Skeletal muscle satellite cell (primary cell): ENCODE measurements around the gene RBMS1.

Experiments used
- H3K27me3 ChIP-seq: 2 replicates; pipeline ENCODE4 v1.7.0; 2013; ENCODE audit warnings: low read length; ENCODE audit not compliant: control insufficient read depth, insufficient read depth
- H3K36me3 ChIP-seq: 2 replicates; pipeline ENCODE4 v1.7.0; 2013; ENCODE audit warnings: mild to moderate bottlenecking, control low read depth, low read length; ENCODE audit not compliant: insufficient read depth
- H3K4me1 ChIP-seq: 2 replicates; pipeline ENCODE4 v1.7.0; 2013; ENCODE audit warnings: low read length; ENCODE audit not compliant: control insufficient read depth, insufficient read depth
- H3K4me2 ChIP-seq: 2 replicates; pipeline ENCODE4 v1.7.0; 2013; ENCODE audit warnings: mild to moderate bottlenecking, low read length
- H3K4me3 ChIP-seq: 2 replicates; pipeline ENCODE4 v1.7.0; 2013; ENCODE audit warnings: low read length
- H3K9ac ChIP-seq: 2 replicates; pipeline ENCODE4 v1.7.0; 2013; ENCODE audit warnings: mild to moderate bottlenecking, low read depth, low read length, moderate library complexity
- H3K9me3 ChIP-seq: replicated peaks from 2 replicates; pipeline ENCODE4 v1.7.0; 2013; ENCODE audit warnings: mild to moderate bottlenecking, control low read depth, low read length

The RBMS1 gene

GRCh38 chr2:160465406-160465805 is 28.2 kb downstream of the RBMS1 start:
- Histone ChIP-seq H3K9me3 (no peaks in the 10 kb centered on the region), H3K4me3 (no peak overlapping the region), H3K4me2 (no peak overlapping the region), H3K36me3 (no peaks in the 10 kb centered on the region), H3K27me3 (no peaks in the 10 kb centered on the region), H3K9ac (no peak overlapping the region), H3K4me1 (peaks cover 21% of the 10 kb centered on the region)

- H3K4me1 ChIP-seq = peaks cover 21% of the 10 kb centered on the region
- no peaks in the 10 kb centered on the region for H3K9me3 ChIP-seq
- no peak overlapping the region for H3K9ac ChIP-seq
- no peaks in the 10 kb centered on the region for H3K27me3 ChIP-seq
- no peaks in the 10 kb centered on the region for H3K36me3 ChIP-seq
- H3K4me2 ChIP-seq = no peak overlapping the region
- no peak overlapping the region for H3K4me3 ChIP-seq
Measured at GRCh38 chr2:160465002-160465401, 28.6 kb downstream of the RBMS1 start.

GRCh38 chr2:160464017-160464416 is 29.6 kb downstream of the RBMS1 start:
- H3K9ac ChIP-seq = no peak overlapping the region
- peaks cover 12% of the 10 kb centered on the region for H3K4me1 ChIP-seq
- no peak overlapping the region for H3K4me3 ChIP-seq
- no peaks in the 10 kb centered on the region for H3K9me3 ChIP-seq
- no peaks in the 10 kb centered on the region for H3K36me3 ChIP-seq
- H3K27me3 ChIP-seq = no peaks in the 10 kb centered on the region
- H3K4me2 ChIP-seq = no peak overlapping the region

- Histone ChIP-seq H3K4me1 (peaks cover 12% of the 10 kb centered on the region), H3K9ac (no peak overlapping the region), H3K9me3 (no peaks in the 10 kb centered on the region), H3K4me3 (no peak overlapping the region), H3K36me3 (no peaks in the 10 kb centered on the region), H3K27me3 (no peaks in the 10 kb centered on the region), H3K4me2 (no peak overlapping the region)
Measured at GRCh38 chr2:160463245-160463644, 30.4 kb downstream of the RBMS1 start.

- Histone ChIP-seq H3K9ac (no peak overlapping the region), H3K4me2 (no peak overlapping the region), H3K4me1 (peaks cover 11% of the 10 kb centered on the region), H3K9me3 (no peaks in the 10 kb centered on the region), H3K4me3 (no peak overlapping the region), H3K36me3 (no peaks in the 10 kb centered on the region), H3K27me3 (no peaks in the 10 kb centered on the region)
Measured at GRCh38 chr2:160460333-160460731, 33.3 kb downstream of the RBMS1 start.

- no peak overlapping the region for H3K4me2 ChIP-seq
- H3K9me3 ChIP-seq = no peaks in the 10 kb centered on the region
- no peaks in the 10 kb centered on the region for H3K27me3 ChIP-seq
- H3K9ac ChIP-seq = no peak overlapping the region
- no peak overlapping the region for H3K4me3 ChIP-seq
- peaks cover 7% of the 10 kb centered on the region for H3K4me1 ChIP-seq
- no peaks in the 10 kb centered on the region for H3K36me3 ChIP-seq
Measured at GRCh38 chr2:160459538-160460332, 33.9 kb downstream of the RBMS1 start.

- H3K9me3 ChIP-seq = no peaks in the 10 kb centered on the region
- no peak overlapping the region for H3K4me3 ChIP-seq
- no peak overlapping the region for H3K4me2 ChIP-seq
- H3K27me3 ChIP-seq = no peaks in the 10 kb centered on the region
- H3K9ac ChIP-seq = no peak overlapping the region
- H3K36me3 ChIP-seq = no peaks in the 10 kb centered on the region
- peaks cover 4% of the 10 kb centered on the region for H3K4me1 ChIP-seq
Measured at GRCh38 chr2:160458718-160459453, 34.7 kb downstream of the RBMS1 start.

- Histone ChIP-seq H3K4me1 (peaks cover 4% of the 10 kb centered on the region), H3K4me2 (no peak overlapping the region), H3K36me3 (no peaks in the 10 kb centered on the region), H3K27me3 (no peaks in the 10 kb centered on the region), H3K9ac (no peak overlapping the region), H3K4me3 (no peak overlapping the region), H3K9me3 (no peaks in the 10 kb centered on the region)
Measured at GRCh38 chr2:160457588-160457987, 36.0 kb downstream of the RBMS1 start.

GRCh38 chr2:160454070-160454797 is 39.4 kb downstream of the RBMS1 start:
- H3K9me3 ChIP-seq = no peaks in the 10 kb centered on the region
- H3K4me2 ChIP-seq = no peak overlapping the region
- H3K4me3 ChIP-seq = no peak overlapping the region
- no peaks in the 10 kb centered on the region for H3K27me3 ChIP-seq
- H3K9ac ChIP-seq = no peak overlapping the region
- peaks cover 4% of the 10 kb centered on the region for H3K4me1 ChIP-seq
- no peaks in the 10 kb centered on the region for H3K36me3 ChIP-seq

- peaks cover 4% of the 10 kb centered on the region for H3K4me1 ChIP-seq
- no peak overlapping the region for H3K9ac ChIP-seq
- no peak overlapping the region for H3K4me3 ChIP-seq
- H3K36me3 ChIP-seq = no peaks in the 10 kb centered on the region
- no peaks in the 10 kb centered on the region for H3K9me3 ChIP-seq
- no peak overlapping the region for H3K4me2 ChIP-seq
- no peaks in the 10 kb centered on the region for H3K27me3 ChIP-seq
Measured at GRCh38 chr2:160453111-160453820, 40.3 kb downstream of the RBMS1 start.

GRCh38 chr2:160450486-160450885 is 43.1 kb downstream of the RBMS1 start:
- Histone ChIP-seq H3K27me3 (no peaks in the 10 kb centered on the region), H3K36me3 (peaks cover 6% of the 10 kb centered on the region), H3K4me1 (no peaks in the 10 kb centered on the region), H3K4me2 (no peak overlapping the region), H3K4me3 (no peak overlapping the region), H3K9ac (no peak overlapping the region), H3K9me3 (no peaks in the 10 kb centered on the region)
